ENCODE data around the gene PRKAR2B. TPM values are rescaled to one million over a fixed set of nuclear protein-coding genes. Genes with fewer than 3 reads are reported as not detected.

Gene PRKAR2B
- total RNA-seq, 1 donor from 2014 or later, result 43.4 TPM

DNA sequence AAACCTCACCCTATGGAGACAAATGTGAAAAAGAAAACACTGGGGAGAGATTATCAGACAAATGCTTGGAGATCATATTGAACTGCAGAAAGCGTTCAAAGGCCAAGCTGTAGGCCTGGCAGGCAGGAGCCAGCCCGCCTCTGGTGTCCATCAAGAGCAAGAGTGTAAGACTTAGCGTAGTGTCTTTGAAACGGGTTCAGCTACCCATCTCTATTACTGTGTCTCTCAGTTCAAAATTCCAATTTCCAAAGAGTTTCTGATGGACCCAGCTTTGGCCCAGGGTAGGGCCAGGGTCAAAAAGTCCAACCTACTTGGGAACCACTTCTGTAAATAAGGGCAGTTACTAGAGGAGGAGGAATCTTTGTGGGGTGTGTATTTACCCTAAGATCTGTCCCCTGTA lies 78.9 kb downstream of the PRKAR2B start:
- Mint-ChIP-seq H3K4me1 (peaks cover 18% of the 10 kb centered on the region), H3K4me3 (no peak overlapping the region), H3K9me3 (no peaks in the 10 kb centered on the region), H3K36me3 (no peaks in the 10 kb centered on the region), H3K27ac (no peak overlapping the region), H3K27me3 (ENCODE audit: insufficient read depth, low read depth) (no peaks in the 10 kb centered on the region)
- Histone ChIP-seq H2AFZ (replicated peaks) (no peak overlapping the region), H3K36me3 (no peaks in the 10 kb centered on the region), H3K27ac (no peak overlapping the region), H3K27me3 (no peaks in the 10 kb centered on the region), H3F3A (ENCODE audit: low read depth) (no peaks in the 10 kb centered on the region), H3K9ac (no peak overlapping the region), H4K20me1 (ENCODE audit: low read depth) (peaks cover 14% of the 10 kb centered on the region), H3K79me2 (ENCODE audit: low read depth) (no peaks in the 10 kb centered on the region), H3K4me1 (peaks cover 5% of the 10 kb centered on the region), H3K4me3 (no peak overlapping the region), H3K9me3 (ENCODE audit: low read depth) (no peaks in the 10 kb centered on the region), H3K4me2 (no peak overlapping the region)
- TF ChIP-seq, protein P1, sequence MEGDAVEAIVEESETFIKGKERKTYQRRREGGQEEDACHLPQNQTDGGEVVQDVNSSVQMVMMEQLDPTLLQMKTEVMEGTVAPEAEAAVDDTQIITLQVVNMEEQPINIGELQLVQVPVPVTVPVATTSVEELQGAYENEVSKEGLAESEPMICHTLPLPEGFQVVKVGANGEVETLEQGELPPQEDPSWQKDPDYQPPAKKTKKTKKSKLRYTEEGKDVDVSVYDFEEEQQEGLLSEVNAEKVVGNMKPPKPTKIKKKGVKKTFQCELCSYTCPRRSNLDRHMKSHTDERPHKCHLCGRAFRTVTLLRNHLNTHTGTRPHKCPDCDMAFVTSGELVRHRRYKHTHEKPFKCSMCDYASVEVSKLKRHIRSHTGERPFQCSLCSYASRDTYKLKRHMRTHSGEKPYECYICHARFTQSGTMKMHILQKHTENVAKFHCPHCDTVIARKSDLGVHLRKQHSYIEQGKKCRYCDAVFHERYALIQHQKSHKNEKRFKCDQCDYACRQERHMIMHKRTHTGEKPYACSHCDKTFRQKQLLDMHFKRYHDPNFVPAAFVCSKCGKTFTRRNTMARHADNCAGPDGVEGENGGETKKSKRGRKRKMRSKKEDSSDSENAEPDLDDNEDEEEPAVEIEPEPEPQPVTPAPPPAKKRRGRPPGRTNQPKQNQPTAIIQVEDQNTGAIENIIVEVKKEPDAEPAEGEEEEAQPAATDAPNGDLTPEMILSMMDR (IDR thresholded peaks at IDR 0.05), result no peak
- TF ChIP-seq EZH2phosphoT487 (IDR thresholded peaks at IDR 0.05) (no peak), EZH2 (IDR thresholded peaks at IDR 0.05) (no peak)
- no peak for DNase-seq (ENCODE audit: low spot score)

DNA sequence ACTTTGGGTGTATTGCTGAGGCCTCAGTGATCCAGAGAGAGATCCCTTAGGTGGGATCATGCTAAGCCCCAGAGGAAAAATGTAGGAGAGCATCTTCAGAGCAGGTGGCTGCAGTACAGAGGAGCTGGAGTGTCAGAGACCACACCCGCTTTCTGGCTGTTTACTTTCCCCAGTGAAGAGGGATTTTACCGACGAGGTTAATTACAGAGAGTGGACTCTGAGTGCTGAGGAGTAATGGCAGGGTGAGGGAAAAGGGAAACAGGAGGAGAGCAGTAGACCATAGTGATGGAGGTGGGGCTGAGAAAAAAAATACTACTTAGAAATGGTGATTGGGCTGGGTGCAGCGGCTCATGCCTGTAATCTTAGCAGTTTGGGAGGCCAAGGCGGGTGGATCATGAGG lies 81.0 kb downstream of the PRKAR2B start:
- Histone ChIP-seq H3K9ac (no peak overlapping the region), H3K79me2 (ENCODE audit: low read depth) (no peaks in the 10 kb centered on the region), H3K9me3 (ENCODE audit: low read depth) (no peaks in the 10 kb centered on the region), H2AFZ (replicated peaks) (no peak overlapping the region), H3F3A (ENCODE audit: low read depth) (no peaks in the 10 kb centered on the region), H3K36me3 (no peaks in the 10 kb centered on the region), H4K20me1 (ENCODE audit: low read depth) (no peaks in the 10 kb centered on the region), H3K4me1 (no peaks in the 10 kb centered on the region), H3K27me3 (no peaks in the 10 kb centered on the region), H3K27ac (no peak overlapping the region), H3K4me3 (no peak overlapping the region), H3K4me2 (no peak overlapping the region)
- no peaks in the 10 kb centered on the region for H3K9me3 Mint-ChIP-seq
- peaks cover 8% of the 10 kb centered on the region for H3K36me3 Mint-ChIP-seq
- H3K4me1 Mint-ChIP-seq, result peaks cover 8% of the 10 kb centered on the region
- H3K27me3 Mint-ChIP-seq (ENCODE audit: insufficient read depth, low read depth), result no peaks in the 10 kb centered on the region
- no peak overlapping the region for H3K27ac Mint-ChIP-seq
- H3K4me3 Mint-ChIP-seq, result no peak overlapping the region
- TF ChIP-seq EZH2phosphoT487 (IDR thresholded peaks at IDR 0.05) (no peak), EZH2 (IDR thresholded peaks at IDR 0.05) (no peak)
- TF ChIP-seq, protein P1 (IDR thresholded peaks at IDR 0.05), result no peak
- no peak for DNase-seq (ENCODE audit: low spot score)

DNA sequence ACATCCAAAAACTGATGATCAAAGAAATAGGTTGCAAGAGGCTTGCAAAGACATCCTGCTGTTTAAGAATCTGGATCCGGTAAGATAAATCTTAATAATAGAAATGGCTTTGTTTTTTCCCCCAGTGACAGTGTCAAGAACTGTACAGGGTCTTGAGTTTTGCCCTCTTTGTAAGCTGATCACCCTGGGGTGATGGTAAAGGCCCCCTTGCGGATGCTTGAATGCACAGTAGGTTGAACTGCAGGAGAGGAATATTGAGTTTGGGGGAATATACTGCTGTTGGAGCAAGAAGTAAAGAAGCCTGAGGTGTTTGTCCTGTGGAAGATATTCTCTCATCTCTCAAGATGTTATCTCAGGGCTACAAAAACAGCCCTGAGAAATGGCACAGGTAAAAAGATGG lies 83.7 kb downstream of the PRKAR2B start:
- Histone ChIP-seq H3K9me3 (ENCODE audit: low read depth) (no peaks in the 10 kb centered on the region), H3K4me2 (no peak overlapping the region), H3K9ac (no peak overlapping the region), H3K27ac (no peak overlapping the region), H2AFZ (replicated peaks) (no peak overlapping the region), H3F3A (ENCODE audit: low read depth) (no peaks in the 10 kb centered on the region), H3K4me1 (no peaks in the 10 kb centered on the region), H4K20me1 (ENCODE audit: low read depth) (no peaks in the 10 kb centered on the region), H3K4me3 (no peak overlapping the region), H3K79me2 (ENCODE audit: low read depth) (no peaks in the 10 kb centered on the region), H3K27me3 (no peaks in the 10 kb centered on the region), H3K36me3 (no peaks in the 10 kb centered on the region)
- no peaks in the 10 kb centered on the region for H3K27me3 Mint-ChIP-seq (ENCODE audit: insufficient read depth, low read depth)
- H3K9me3 Mint-ChIP-seq, result no peaks in the 10 kb centered on the region
- H3K4me3 Mint-ChIP-seq, result no peak overlapping the region
- peaks cover 8% of the 10 kb centered on the region for H3K4me1 Mint-ChIP-seq
- H3K36me3 Mint-ChIP-seq, result peaks cover 8% of the 10 kb centered on the region
- no peak for TF ChIP-seq EZH2 (IDR thresholded peaks at IDR 0.05)
- TF ChIP-seq, protein P1 (IDR thresholded peaks at IDR 0.05), result no peak
- TF ChIP-seq EZH2phosphoT487 (IDR thresholded peaks at IDR 0.05), result no peak
- H3K27ac Mint-ChIP-seq, result no peak overlapping the region
- no peak for DNase-seq (ENCODE audit: low spot score)

Measured in neural progenitor cell (in vitro differentiated cells).